Panc1 (cell line): Measurements from ENCODE around the gene MEAK7. TPM values are rescaled to one million over a fixed set of nuclear protein-coding genes. Genes with fewer than 3 reads are reported as not detected.

Experiments used
- ATAC-seq: fragments of 200-7000 bp; cut with Tn5 transposase; 2 replicates; pipeline ENCODE4 v1.9.1; 2020; ENCODE audit warnings: mild to moderate bottlenecking, moderate library complexity
- BruUV-seq: library from RNA; stranded (reverse); fragments of 400-500 nt; replicated peaks from 2 replicates; lab custom pipeline; 2021; lab: Mats Ljungman, UMichigan
- CTCF ChIA-PET: fragments of 300-600 bp; sonication (Branson Sonifier 250); formaldehyde crosslinking; loops from one replicate; lab custom pipeline; 2022; ENCODE audit warnings: antibody characterized with exemption; lab: Charles Lee
- POLR2A ChIA-PET: fragments of 300-600 bp; sonication (Branson Sonifier 250); formaldehyde crosslinking; loops from one replicate; lab custom pipeline; 2022; ENCODE audit warnings: antibody characterized with exemption; lab: Charles Lee
- DNase-seq: peaks from one replicate; pipeline ENCODE4 v3.0.0-alpha.2; 2010; ENCODE audit warnings: low read depth, low spot score
- H3K27ac ChIP-seq: 2 replicates; pipeline ENCODE4 v1.5.1; 2011; ENCODE audit warnings: mild to moderate bottlenecking, low read length, inconsistent platforms
- H3K27me3 ChIP-seq: fragments of 200-500 bp; sonication (Bioruptor generic); 2 replicates; pipeline ENCODE4 v1.6.0; 2014; ENCODE audit warnings: low read length, inconsistent platforms; ENCODE audit not compliant: control insufficient read depth, insufficient read depth
- H3K36me3 ChIP-seq: fragments of 200-500 bp; sonication (Bioruptor generic); 2 replicates; pipeline ENCODE4 v1.5.1; 2014; ENCODE audit warnings: inconsistent platforms, mild to moderate bottlenecking, low read length, moderate library complexity; ENCODE audit not compliant: control insufficient read depth, insufficient read depth
- H3K4me1 ChIP-seq: 2 replicates; pipeline ENCODE4 v1.5.1; 2011; ENCODE audit warnings: inconsistent platforms, mild to moderate bottlenecking, low read length, moderate library complexity; ENCODE audit not compliant: control insufficient read depth, insufficient read depth
- H3K4me3 ChIP-seq, 2 experiments: 2 replicates each; pipeline ENCODE4 v1.5.1; 2011 to 2012; ENCODE audit warnings: low read depth in 2 of 2, low read length in 2 of 2, mild to moderate bottlenecking in 2 of 2, inconsistent platforms in 1 of 2, moderate library complexity in 1 of 2
- H3K9me3 ChIP-seq: fragments of 200-500 bp; sonication (Bioruptor generic); 2 replicates; pipeline ENCODE4 v1.5.1; 2014; ENCODE audit warnings: low read depth, mild to moderate bottlenecking, inconsistent platforms, low read length, moderate library complexity; ENCODE audit not compliant: control insufficient read depth, insufficient read depth
- POLR2AphosphoS5 ChIP-seq: IDR thresholded peaks from 2 replicates; pipeline ENCODE4 v1.6.1; 2012; ENCODE audit warnings: mild to moderate bottlenecking, low read depth, low read length, moderate library complexity
- SIN3A ChIP-seq: IDR thresholded peaks from 2 replicates; pipeline ENCODE4 v1.6.1; 2012; ENCODE audit warnings: low read depth, mild to moderate bottlenecking, low read length, moderate library complexity, borderline replicate concordance; ENCODE audit not compliant: insufficient read depth
- TCF7L2 ChIP-seq: IDR thresholded peaks from 2 replicates; pipeline ENCODE4 v1.6.1; 2011; ENCODE audit warnings: mild to moderate bottlenecking, low read depth, low read length, inconsistent platforms
- in situ Hi-C: cut with HindIII; loops from 2 replicates; pipeline ENCODE4 v1.10.0; 2016; ENCODE audit warnings: low sequenced_read_pairs, low pct_unique_long_range_greater_than_20kb
- intact Hi-C: fragments of 100-400 bp; cut with micrococcal nuclease; formaldehyde crosslinking; loops from one replicate; pipeline ENCODE4 v1.10.0; 2022; ENCODE audit not compliant: unreplicated experiment
- total RNA-seq: library from RNA; stranded (reverse); gene quantifications from one replicate; pipeline ENCODE4 v1.2.1, GENCODE V29; 2021; ENCODE audit not compliant: unreplicated experiment
- TF ChIP-seq, protein P1 (sequence below), 2 experiments: IDR thresholded peaks; 2 replicates each; pipeline ENCODE4 v1.6.1; 2011 to 2012; ENCODE audit warnings: low read depth in 2 of 2, control low read depth in 1 of 2, low read length in 1 of 2, mild to moderate bottlenecking in 1 of 2, moderate library complexity in 1 of 2; ENCODE audit not compliant: insufficient read depth in 1 of 2
- TF ChIP-seq, protein P2 (sequence below): fragments of 450-650 bp; IDR thresholded peaks from 2 replicates; pipeline ENCODE4 v1.5.1; 2017; ENCODE audit warnings: mild to moderate bottlenecking

MEAK7 gene
- total RNA-seq, 1 experiment from 2014 or later = 17.2 TPM

DNA sequence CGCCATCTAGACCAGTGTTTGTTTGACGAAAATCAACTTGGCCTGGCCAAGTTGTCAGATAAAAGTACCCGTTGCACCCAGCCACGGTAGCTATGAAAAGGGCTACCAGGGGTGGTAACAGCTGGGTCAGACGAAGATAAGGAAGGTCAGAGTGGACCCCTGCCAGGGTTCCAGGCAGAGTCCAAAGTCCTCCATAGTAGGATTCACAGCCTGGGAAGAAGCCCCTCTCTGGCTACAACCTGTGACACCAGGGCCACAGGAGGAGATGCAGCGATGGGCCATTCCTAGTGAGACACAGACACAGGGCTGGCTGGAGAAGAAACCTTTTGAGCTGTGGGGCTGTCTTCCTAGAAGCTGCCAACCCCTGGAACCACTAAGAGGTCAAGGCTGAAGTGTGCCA lies 39.3 kb downstream of the MEAK7 start:
- TF ChIP-seq, protein P1, sequence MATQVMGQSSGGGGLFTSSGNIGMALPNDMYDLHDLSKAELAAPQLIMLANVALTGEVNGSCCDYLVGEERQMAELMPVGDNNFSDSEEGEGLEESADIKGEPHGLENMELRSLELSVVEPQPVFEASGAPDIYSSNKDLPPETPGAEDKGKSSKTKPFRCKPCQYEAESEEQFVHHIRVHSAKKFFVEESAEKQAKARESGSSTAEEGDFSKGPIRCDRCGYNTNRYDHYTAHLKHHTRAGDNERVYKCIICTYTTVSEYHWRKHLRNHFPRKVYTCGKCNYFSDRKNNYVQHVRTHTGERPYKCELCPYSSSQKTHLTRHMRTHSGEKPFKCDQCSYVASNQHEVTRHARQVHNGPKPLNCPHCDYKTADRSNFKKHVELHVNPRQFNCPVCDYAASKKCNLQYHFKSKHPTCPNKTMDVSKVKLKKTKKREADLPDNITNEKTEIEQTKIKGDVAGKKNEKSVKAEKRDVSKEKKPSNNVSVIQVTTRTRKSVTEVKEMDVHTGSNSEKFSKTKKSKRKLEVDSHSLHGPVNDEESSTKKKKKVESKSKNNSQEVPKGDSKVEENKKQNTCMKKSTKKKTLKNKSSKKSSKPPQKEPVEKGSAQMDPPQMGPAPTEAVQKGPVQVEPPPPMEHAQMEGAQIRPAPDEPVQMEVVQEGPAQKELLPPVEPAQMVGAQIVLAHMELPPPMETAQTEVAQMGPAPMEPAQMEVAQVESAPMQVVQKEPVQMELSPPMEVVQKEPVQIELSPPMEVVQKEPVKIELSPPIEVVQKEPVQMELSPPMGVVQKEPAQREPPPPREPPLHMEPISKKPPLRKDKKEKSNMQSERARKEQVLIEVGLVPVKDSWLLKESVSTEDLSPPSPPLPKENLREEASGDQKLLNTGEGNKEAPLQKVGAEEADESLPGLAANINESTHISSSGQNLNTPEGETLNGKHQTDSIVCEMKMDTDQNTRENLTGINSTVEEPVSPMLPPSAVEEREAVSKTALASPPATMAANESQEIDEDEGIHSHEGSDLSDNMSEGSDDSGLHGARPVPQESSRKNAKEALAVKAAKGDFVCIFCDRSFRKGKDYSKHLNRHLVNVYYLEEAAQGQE (IDR thresholded peaks at IDR 0.05; ENCODE audit: insufficient read depth in 1 of 2, low read depth in 2 of 2, low read length in 1 of 2) = no peak
- TF ChIP-seq POLR2AphosphoS5 = no peak
- no peak for TF ChIP-seq SIN3A
- TF ChIP-seq, protein P2, sequence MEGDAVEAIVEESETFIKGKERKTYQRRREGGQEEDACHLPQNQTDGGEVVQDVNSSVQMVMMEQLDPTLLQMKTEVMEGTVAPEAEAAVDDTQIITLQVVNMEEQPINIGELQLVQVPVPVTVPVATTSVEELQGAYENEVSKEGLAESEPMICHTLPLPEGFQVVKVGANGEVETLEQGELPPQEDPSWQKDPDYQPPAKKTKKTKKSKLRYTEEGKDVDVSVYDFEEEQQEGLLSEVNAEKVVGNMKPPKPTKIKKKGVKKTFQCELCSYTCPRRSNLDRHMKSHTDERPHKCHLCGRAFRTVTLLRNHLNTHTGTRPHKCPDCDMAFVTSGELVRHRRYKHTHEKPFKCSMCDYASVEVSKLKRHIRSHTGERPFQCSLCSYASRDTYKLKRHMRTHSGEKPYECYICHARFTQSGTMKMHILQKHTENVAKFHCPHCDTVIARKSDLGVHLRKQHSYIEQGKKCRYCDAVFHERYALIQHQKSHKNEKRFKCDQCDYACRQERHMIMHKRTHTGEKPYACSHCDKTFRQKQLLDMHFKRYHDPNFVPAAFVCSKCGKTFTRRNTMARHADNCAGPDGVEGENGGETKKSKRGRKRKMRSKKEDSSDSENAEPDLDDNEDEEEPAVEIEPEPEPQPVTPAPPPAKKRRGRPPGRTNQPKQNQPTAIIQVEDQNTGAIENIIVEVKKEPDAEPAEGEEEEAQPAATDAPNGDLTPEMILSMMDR = no peak
- H3K27me3 ChIP-seq = no peaks in the 10 kb centered on the region
- H3K27ac ChIP-seq = no peak overlapping the region
- no peaks in the 10 kb centered on the region for H3K4me1 ChIP-seq
- in situ Hi-C loops = no loop called here
- BruUV-seq = no TSS peak
- intact Hi-C loops = no loop called here
- DNase-seq (no peak), ATAC-seq (no peak)
- no peaks in the 10 kb centered on the region for H3K36me3 ChIP-seq
- CTCF ChIA-PET = no interaction called here
- peaks cover 16% of the 10 kb centered on the region; the same call in 1 of the 2 replicates for H3K9me3 ChIP-seq
- POLR2A ChIA-PET = no interaction called here
- H3K4me3 ChIP-seq = no peak overlapping the region

DNA sequence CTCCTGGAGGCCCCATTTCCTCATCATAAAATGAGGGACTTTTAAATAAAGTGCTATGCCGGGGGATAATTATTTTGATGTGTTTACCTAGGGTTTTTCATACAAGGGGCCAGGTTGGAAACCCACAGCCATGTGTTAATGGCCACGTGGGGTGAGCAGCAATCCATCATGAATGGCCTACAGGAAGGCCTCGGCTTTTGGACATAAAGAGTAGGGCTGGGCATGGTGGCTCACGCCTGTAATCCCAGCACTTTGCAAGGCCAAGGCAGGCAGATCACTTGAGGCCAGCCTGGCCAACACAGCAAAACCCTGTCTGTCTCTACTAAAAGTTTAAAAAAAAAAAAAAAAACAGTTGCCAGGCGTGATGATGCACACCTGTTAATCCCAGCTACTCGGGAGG lies 40.3 kb downstream of the MEAK7 start:
- Histone ChIP-seq H3K4me3 (no peak overlapping the region), H3K9me3 (peaks cover 16% of the 10 kb centered on the region; the same call in 1 of the 2 replicates), H3K4me1 (no peaks in the 10 kb centered on the region), H3K27ac (no peak overlapping the region), H3K27me3 (no peaks in the 10 kb centered on the region), H3K36me3 (no peaks in the 10 kb centered on the region)
- DNase-seq (no peak), ATAC-seq (no peak)
- BruUV-seq = no TSS peak
- ChIA-PET CTCF (no interaction called here), POLR2A (no interaction called here)
- intact Hi-C loops (no loop called here), in situ Hi-C loops (no loop called here)
- TF ChIP-seq, protein P1 (IDR thresholded peaks at IDR 0.05; ENCODE audit: insufficient read depth in 1 of 2, low read depth in 2 of 2, low read length in 1 of 2) = no peak
- TF ChIP-seq SIN3A (no peak), POLR2AphosphoS5 (no peak), TCF7L2 (no peak)
- TF ChIP-seq, protein P2 = no peak
